Cardiac muscle cell (in vitro differentiated cells and primary cell): ENCODE results near the gene BMERB1. TPM values are rescaled to one million over a fixed set of nuclear protein-coding genes. Genes with fewer than 3 reads are reported as not detected.
"Not testable (repeated sequence)": the region's sequence is repeated elsewhere in the genome, so short reads cannot be mapped to it uniquely, and the experiment has no call there.

Experiments
- DNase-seq, 2 donors: peaks; one replicate each; pipeline versions ENCODE4 v3.0.0 to v3.0.0-alpha.2; 2010 to 2017; ENCODE audit warnings: low read depth in 1 of 2, low spot score in 1 of 2
- H3K27ac ChIP-seq: fragments of 200-600 bp; sonication (generic); 2 replicates; pipeline ENCODE4 v1.5.1; 2016
- H3K27me3 ChIP-seq: fragments of 200-600 bp; sonication (generic); 2 replicates; pipeline ENCODE4 v1.6.0; 2016; ENCODE audit warnings: control low read depth
- H3K36me3 ChIP-seq: fragments of 200-600 bp; sonication (generic); 2 replicates; pipeline ENCODE4 v1.5.1; 2016; ENCODE audit warnings: control low read depth
- H3K4me1 ChIP-seq: fragments of 200-600 bp; sonication (generic); 2 replicates; pipeline ENCODE4 v1.8.1; 2017; ENCODE audit warnings: low read depth, mild to moderate bottlenecking, mixed run types
- H3K4me3 ChIP-seq: fragments of 200-600 bp; sonication (generic); 2 replicates; pipeline ENCODE4 v1.5.1; 2016; ENCODE audit warnings: mild to moderate bottlenecking
- H3K9me3 ChIP-seq: fragments of 200-600 bp; sonication (generic); 2 replicates; pipeline ENCODE4 v1.5.1; 2017; ENCODE audit warnings: low read depth, mild to moderate bottlenecking, control low read depth
- polyA plus RNA-seq: library from polyadenylated mRNA; unstranded; fragments of >200 nt; fragmentation: Nextera tagmentation; extraction: Ambion mirVana; gene quantifications from 2 replicates; pipeline ENCODE4 v1.2.1, GENCODE V29; 2016
- total RNA-seq: library from RNA; depleted of rRNA; stranded (reverse); fragments of >200 nt; gene quantifications from 2 replicates; pipeline ENCODE4 v1.2.3, GENCODE V29; 2016
- TF ChIP-seq, protein P1 (sequence below): IDR thresholded peaks from 2 replicates; pipeline ENCODE4 v1.5.1; 2012; ENCODE audit warnings: low read depth, mild to moderate bottlenecking, low read length

BMERB1 gene
- total and polyA plus RNA-seq, 2 experiments from 2014 or later, result 15.2 to 22.1 TPM

DNA sequence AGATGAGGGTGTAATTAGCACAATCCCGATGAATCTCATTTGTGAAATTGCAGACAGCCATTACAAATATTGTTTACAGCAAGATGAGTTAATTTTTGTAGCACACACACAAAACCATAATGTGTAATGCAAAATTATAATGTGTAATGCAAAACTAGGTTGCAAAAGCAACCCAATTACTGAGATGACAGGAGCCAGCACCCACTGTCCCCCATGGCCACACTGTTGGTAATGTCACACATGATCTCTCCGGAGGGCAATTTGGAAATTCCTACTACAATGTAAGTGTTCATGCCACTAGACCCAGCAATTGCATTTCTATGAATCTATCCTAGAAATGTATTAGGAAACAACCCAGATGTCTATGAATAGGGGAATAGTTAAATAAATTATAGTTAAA is 131.7 kb downstream of the BMERB1 start:
- TF ChIP-seq, protein P1, sequence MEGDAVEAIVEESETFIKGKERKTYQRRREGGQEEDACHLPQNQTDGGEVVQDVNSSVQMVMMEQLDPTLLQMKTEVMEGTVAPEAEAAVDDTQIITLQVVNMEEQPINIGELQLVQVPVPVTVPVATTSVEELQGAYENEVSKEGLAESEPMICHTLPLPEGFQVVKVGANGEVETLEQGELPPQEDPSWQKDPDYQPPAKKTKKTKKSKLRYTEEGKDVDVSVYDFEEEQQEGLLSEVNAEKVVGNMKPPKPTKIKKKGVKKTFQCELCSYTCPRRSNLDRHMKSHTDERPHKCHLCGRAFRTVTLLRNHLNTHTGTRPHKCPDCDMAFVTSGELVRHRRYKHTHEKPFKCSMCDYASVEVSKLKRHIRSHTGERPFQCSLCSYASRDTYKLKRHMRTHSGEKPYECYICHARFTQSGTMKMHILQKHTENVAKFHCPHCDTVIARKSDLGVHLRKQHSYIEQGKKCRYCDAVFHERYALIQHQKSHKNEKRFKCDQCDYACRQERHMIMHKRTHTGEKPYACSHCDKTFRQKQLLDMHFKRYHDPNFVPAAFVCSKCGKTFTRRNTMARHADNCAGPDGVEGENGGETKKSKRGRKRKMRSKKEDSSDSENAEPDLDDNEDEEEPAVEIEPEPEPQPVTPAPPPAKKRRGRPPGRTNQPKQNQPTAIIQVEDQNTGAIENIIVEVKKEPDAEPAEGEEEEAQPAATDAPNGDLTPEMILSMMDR, result no peak
- H3K36me3 ChIP-seq, result no peaks in the 10 kb centered on the region
- H3K4me3 ChIP-seq, result no peak overlapping the region
- no peak for DNase-seq
- H3K27me3 ChIP-seq, result no peaks in the 10 kb centered on the region
- H3K9me3 ChIP-seq, result no peaks in the 10 kb centered on the region
- no peak overlapping the region for H3K27ac ChIP-seq
- peaks cover 11% of the 10 kb centered on the region for H3K4me1 ChIP-seq

DNA sequence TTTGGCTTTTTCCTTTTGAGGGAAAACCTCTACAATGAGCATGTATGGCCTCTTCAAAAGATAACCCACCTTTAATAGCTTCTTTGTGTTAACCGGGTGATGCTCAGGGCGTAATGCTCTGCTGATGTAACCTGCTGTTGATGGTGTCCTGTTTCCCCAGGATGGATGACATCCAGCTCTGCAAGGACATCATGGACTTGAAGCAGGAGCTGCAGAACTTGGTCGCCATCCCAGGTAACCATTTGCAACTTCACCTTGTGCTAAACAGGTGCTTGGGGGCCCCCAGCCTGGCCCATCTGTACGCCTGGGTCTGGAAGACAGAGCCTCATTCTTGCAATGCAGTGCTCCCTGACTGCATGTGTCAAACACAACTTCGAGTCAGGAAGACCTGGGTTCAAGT is 133.4 kb downstream of the BMERB1 start:
- no peaks in the 10 kb centered on the region for H3K27me3 ChIP-seq
- DNase-seq, result no peak
- TF ChIP-seq, protein P1, result no peak
- H3K9me3 ChIP-seq, result no peaks in the 10 kb centered on the region
- no peak overlapping the region for H3K4me3 ChIP-seq
- H3K27ac ChIP-seq, result no peak overlapping the region
- peaks cover 11% of the 10 kb centered on the region for H3K4me1 ChIP-seq
- H3K36me3 ChIP-seq, result no peaks in the 10 kb centered on the region

DNA sequence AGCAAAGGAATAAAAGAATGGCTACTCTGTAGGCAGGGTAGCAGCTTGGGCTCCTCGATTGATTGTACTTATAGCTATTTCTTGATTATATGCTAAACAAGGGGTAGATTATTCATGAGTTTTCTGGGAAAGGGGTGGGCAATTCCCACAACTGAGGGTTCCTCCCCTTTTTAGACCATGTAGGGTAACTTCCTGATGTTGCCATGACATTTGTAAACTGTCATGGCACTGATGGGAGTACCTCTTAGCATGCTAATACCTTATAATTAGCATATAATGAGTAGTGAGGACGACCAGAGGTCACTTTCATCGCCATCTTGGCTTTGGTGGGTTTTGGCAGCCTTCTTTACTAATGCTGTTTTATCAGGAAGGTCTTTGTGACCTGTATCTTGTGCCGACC is 136.3 kb downstream of the BMERB1 start:
- H3K27ac ChIP-seq, H3K4me3 ChIP-seq, H3K4me1 ChIP-seq, H3K36me3 ChIP-seq, H3K27me3 ChIP-seq, H3K9me3 ChIP-seq, DNase-seq: not testable (repeated sequence)

- no peak overlapping the region for H3K27ac ChIP-seq
- H3K9me3 ChIP-seq, result no peaks in the 10 kb centered on the region
- H3K4me1 ChIP-seq, result no peaks in the 10 kb centered on the region
- DNase-seq, result no peak
- no peaks in the 10 kb centered on the region for H3K36me3 ChIP-seq
- TF ChIP-seq, protein P1, result no peak
- H3K4me3 ChIP-seq, result no peak overlapping the region
- H3K27me3 ChIP-seq, result no peaks in the 10 kb centered on the region
Observed at GRCh38 chr16:15571557-15571956, 137.2 kb downstream of the BMERB1 start.

DNA sequence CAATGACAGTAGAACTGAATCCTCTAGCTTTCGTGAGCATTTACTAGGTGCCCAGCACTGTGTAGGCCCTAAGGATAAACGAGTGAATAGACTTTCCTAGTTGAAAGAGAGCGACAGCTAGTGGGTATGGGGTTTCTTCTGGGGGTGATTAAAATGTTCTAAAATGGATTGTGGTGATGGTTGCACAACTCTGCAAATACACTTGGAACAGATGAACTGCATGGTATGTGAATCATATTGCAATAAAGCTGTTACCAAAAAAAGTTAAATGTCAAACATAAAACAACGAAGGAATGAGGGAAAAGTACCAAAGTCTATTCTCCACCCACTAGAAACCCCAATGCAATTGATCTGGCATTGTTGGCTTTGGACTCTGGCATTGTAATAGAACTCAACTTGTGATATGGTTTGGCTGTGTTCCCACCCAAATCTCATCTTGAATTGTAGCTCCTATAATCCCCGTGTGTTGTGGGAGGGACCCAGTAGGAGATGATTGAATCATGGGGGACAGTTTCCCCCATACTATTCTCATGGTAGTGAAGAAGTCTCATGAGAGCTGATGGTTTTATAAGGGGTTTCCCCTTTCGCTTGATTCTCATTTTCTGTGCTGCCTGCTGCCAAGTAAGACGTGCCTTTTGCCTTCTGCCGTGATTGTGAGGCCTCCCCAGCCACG is 138.1 kb downstream of the BMERB1 start:
- peak in 1 of 2 donors; percentile 82 for DNase-seq
- no peaks in the 10 kb centered on the region for H3K4me1 ChIP-seq
- H3K27ac ChIP-seq, result no peak overlapping the region
- no peaks in the 10 kb centered on the region for H3K27me3 ChIP-seq
- no peaks in the 10 kb centered on the region for H3K9me3 ChIP-seq
- H3K36me3 ChIP-seq, result no peaks in the 10 kb centered on the region
- no peak overlapping the region for H3K4me3 ChIP-seq
- TF ChIP-seq, protein P1, result peak; percentile 13

DNA sequence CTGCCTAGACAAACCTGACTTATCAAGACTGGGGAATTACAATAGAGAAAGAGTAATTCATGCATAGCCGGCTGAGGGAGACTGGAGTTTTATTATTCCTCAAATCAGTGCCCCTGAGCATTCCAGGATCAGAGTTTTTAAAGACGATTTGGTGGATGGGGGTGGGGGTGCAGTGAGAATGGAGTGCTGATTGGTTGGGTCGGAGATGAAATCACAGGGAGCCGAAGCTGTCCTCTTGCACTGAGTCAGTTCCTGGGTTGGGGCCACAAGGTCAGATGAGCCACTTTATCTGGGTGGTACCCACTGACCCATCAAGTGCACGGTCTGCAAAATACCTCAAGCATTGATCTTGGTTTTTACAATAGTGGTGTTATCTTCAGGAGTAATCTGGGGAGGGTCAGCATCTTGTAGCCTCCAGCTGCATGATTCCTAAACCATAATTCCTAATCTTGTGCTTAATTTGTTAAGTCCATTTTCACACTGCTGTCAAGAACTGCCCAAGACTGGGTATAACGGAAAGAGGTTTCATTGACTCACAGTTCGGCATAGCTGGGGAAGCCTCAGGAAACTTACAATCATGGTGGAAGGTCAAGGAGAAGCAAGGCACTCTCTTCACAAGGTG is 139.0 kb downstream of the BMERB1 start:
- H3K4me3 ChIP-seq, result no peak overlapping the region
- TF ChIP-seq, protein P1, result no peak
- DNase-seq, result no peak
- H3K4me1 ChIP-seq, result no peaks in the 10 kb centered on the region
- H3K27me3 ChIP-seq, result no peaks in the 10 kb centered on the region
- no peaks in the 10 kb centered on the region for H3K36me3 ChIP-seq
- no peaks in the 10 kb centered on the region for H3K9me3 ChIP-seq
- no peak overlapping the region for H3K27ac ChIP-seq

DNA sequence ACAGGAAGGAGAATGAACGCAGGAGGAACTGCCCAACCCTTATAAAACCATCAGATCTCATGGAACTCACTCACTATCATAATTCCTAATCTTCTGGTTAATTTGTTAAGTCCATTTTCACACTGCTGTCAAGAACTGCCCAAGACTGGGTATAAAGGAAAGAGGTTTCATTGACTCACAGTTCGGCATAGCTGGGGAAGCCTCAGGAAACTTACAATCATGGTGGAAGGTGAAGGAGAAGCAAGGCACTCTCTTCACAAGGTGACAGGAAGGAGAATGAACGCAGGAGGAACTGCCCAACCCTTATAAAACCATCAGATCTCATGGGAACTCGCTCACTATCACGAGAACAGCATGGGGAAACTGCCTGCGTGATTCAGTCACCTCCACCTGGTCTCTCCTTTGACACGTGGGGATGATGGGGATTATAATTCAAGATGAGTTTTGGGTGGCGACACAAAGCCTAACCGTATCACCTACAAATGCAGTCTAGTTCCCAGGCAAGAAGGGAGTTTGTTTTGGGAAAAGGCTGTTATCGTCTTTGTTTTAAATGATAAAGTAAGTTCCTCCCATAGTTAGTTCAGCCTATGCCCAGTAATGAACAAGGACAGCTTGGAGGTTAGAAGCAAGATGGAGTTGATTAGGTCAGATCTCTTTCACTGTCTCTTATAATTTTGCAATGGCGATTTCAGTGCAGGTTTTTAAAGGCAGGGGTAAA is 139.7 kb downstream of the BMERB1 start:
- not testable (repeated sequence) for H3K36me3 ChIP-seq, H3K27me3 ChIP-seq, H3K4me1 ChIP-seq, H3K4me3 ChIP-seq, DNase-seq, H3K9me3 ChIP-seq, H3K27ac ChIP-seq
